Caco-2 (cell line): ENCODE measurements around the gene SGMS2. TPM values are rescaled to one million over a fixed set of nuclear protein-coding genes. Genes with fewer than 3 reads are reported as not detected.

Source experiments
- BruUV-seq: library from RNA; stranded (reverse); fragments of 400-500 nt; replicated peaks from 2 replicates; lab custom pipeline; 2021; lab: Mats Ljungman, UMichigan
- CTCF ChIA-PET: fragments of 300-600 bp; sonication (Branson Sonifier 250); formaldehyde crosslinking; loops from one replicate; lab custom pipeline; 2022; ENCODE audit warnings: antibody characterized with exemption; lab: Charles Lee
- POLR2A ChIA-PET: fragments of 300-600 bp; sonication (Branson Sonifier 250); formaldehyde crosslinking; loops from one replicate; lab custom pipeline; 2022; ENCODE audit warnings: antibody characterized with exemption; lab: Charles Lee
- DNase-seq, 2 experiments: peaks; one replicate each; pipeline versions ENCODE4 v3.0.0 to v3.0.0-alpha.2; 2020 to 2022
- H3K27me3 ChIP-seq: replicated peaks from 2 replicates; pipeline ENCODE4 v1.6.0; 2011; ENCODE audit warnings: low read length; ENCODE audit not compliant: control insufficient read depth, insufficient read depth
- H3K36me3 ChIP-seq: 2 replicates; pipeline ENCODE4 v1.5.1; 2011; ENCODE audit warnings: low read length; ENCODE audit not compliant: control insufficient read depth, insufficient read depth
- H3K4me1 ChIP-seq: fragments of 250-450 bp; sonication (Bioruptor Pico); 2 replicates; pipeline ENCODE4 v1.5.1; 2020; ENCODE audit warnings: mild to moderate bottlenecking
- H3K4me3 ChIP-seq: 2 replicates; pipeline ENCODE4 v1.5.1; 2011; ENCODE audit warnings: low read depth, mild to moderate bottlenecking, control low read depth, low read length
- H3K9me3 ChIP-seq: fragments of 250-450 bp; sonication (Bioruptor Pico); 2 replicates; pipeline ENCODE4 v1.5.1; 2020; ENCODE audit warnings: mild to moderate bottlenecking, moderate library complexity
- H3K27ac Mint-ChIP-seq: one replicate; pipeline ENCODE4 v1.8.0; 2022; ENCODE audit warnings: mixed read lengths; ENCODE audit not compliant: unreplicated experiment
- H3K27me3 Mint-ChIP-seq: one replicate; pipeline ENCODE4 v1.8.0; 2022; ENCODE audit warnings: mixed read lengths; ENCODE audit not compliant: insufficient read depth, unreplicated experiment
- H3K36me3 Mint-ChIP-seq: one replicate; pipeline ENCODE4 v1.8.0; 2022; ENCODE audit warnings: mild to moderate bottlenecking, mixed read lengths; ENCODE audit not compliant: insufficient read depth, unreplicated experiment
- H3K4me1 Mint-ChIP-seq: one replicate; pipeline ENCODE4 v1.8.0; 2022; ENCODE audit warnings: low read depth, mixed read lengths; ENCODE audit not compliant: unreplicated experiment
- H3K4me3 Mint-ChIP-seq: one replicate; pipeline ENCODE4 v1.8.0; 2022; ENCODE audit warnings: mild to moderate bottlenecking, moderate library complexity, mixed read lengths; ENCODE audit not compliant: unreplicated experiment
- H3K9me3 Mint-ChIP-seq: one replicate; pipeline ENCODE4 v1.8.0; 2022; ENCODE audit warnings: mixed read lengths; ENCODE audit not compliant: unreplicated experiment
- CTCF ChIP-seq, 2 experiments: fragments of 200-600 bp in 1 of 2; IDR thresholded peaks; 1 replicate in 1 of 2; 2 replicates in 1 of 2; pipeline versions ENCODE4 v1.5.1 to v1.8.0; 2011 to 2022; ENCODE audit warnings: antibody characterized with exemption in 1 of 2, control low read depth in 1 of 2, inconsistent platforms in 1 of 2, low read depth in 1 of 2, low read length in 1 of 2, mild to moderate bottlenecking in 1 of 2, moderate library complexity in 1 of 2; ENCODE audit not compliant: insufficient read depth in 1 of 2, severe bottlenecking in 1 of 2, unreplicated experiment in 1 of 2
- intact Hi-C: fragments of 100-400 bp; cut with micrococcal nuclease; formaldehyde crosslinking; loops from one replicate; pipeline ENCODE4 v1.10.0; 2022; ENCODE audit not compliant: unreplicated experiment
- total RNA-seq: library from RNA; stranded (reverse); gene quantifications from 2 replicates; pipeline ENCODE4 v1.2.3, GENCODE V29; 2022

The SGMS2 gene
- total RNA-seq, 1 experiment from 2014 or later, result 3.4 TPM

GRCh38 chr4:107793996-107794395 lies 30.7 kb upstream of the SGMS2 start:
- POLR2A ChIA-PET, result no interaction called here

GRCh38 chr4:107799669-107800450 lies 24.9 kb upstream of the SGMS2 start:
- no peaks in the 10 kb centered on the region for H3K27me3 ChIP-seq
- Mint-ChIP-seq H3K4me1 (no peaks in the 10 kb centered on the region), H3K27ac (no peak overlapping the region), H3K4me3 (peak overlapping the region; percentile 30), H3K9me3 (no peaks in the 10 kb centered on the region), H3K36me3 (no peaks in the 10 kb centered on the region), H3K27me3 (peaks cover 14% of the 10 kb centered on the region)
- intact Hi-C loops, result no loop called here
- no TSS peak for BruUV-seq
- H3K9me3 ChIP-seq, result no peaks in the 10 kb centered on the region
- H3K36me3 ChIP-seq, result no peaks in the 10 kb centered on the region
- DNase-seq, result no peak
- TF ChIP-seq CTCF (IDR thresholded peaks at IDR 0.05; ENCODE audit: insufficient read depth in 1 of 2, low read depth in 1 of 2, low read length in 1 of 2, severe bottlenecking in 1 of 2, unreplicated experiment in 1 of 2), result no peak
- no peaks in the 10 kb centered on the region for H3K4me1 ChIP-seq
- H3K4me3 ChIP-seq, result peak overlapping the region; percentile 17
- ChIA-PET CTCF (no interaction called here), POLR2A (no interaction called here)

More at GRCh38 chr4:107793996-107794395, 30.7 kb upstream of the SGMS2 start:
- intact Hi-C loops, result no loop called here
- CTCF ChIA-PET, result no interaction called here
- Mint-ChIP-seq H3K27me3 (no peaks in the 10 kb centered on the region), H3K9me3 (no peaks in the 10 kb centered on the region), H3K4me3 (no peak overlapping the region), H3K36me3 (no peaks in the 10 kb centered on the region), H3K27ac (no peak overlapping the region), H3K4me1 (peaks cover 9% of the 10 kb centered on the region)
- H3K27me3 ChIP-seq, result no peaks in the 10 kb centered on the region
- TF ChIP-seq CTCF (IDR thresholded peaks at IDR 0.05; ENCODE audit: insufficient read depth in 1 of 2, low read depth in 1 of 2, low read length in 1 of 2, severe bottlenecking in 1 of 2, unreplicated experiment in 1 of 2), result no peak
- no peak overlapping the region for H3K4me3 ChIP-seq
- no TSS peak for BruUV-seq
- no peaks in the 10 kb centered on the region for H3K9me3 ChIP-seq
- no peaks in the 10 kb centered on the region for H3K4me1 ChIP-seq
- DNase-seq, result no peak
- H3K36me3 ChIP-seq, result no peaks in the 10 kb centered on the region

- ChIA-PET CTCF (no interaction called here), POLR2A (no interaction called here)
- no peaks in the 10 kb centered on the region for H3K27me3 ChIP-seq
- intact Hi-C loops, result no loop called here
- H3K27me3 Mint-ChIP-seq, result peaks cover 17% of the 10 kb centered on the region
- no peaks in the 10 kb centered on the region for H3K36me3 Mint-ChIP-seq
- no TSS peak for BruUV-seq
- no peaks in the 10 kb centered on the region for H3K4me1 Mint-ChIP-seq
- no peaks in the 10 kb centered on the region for H3K36me3 ChIP-seq
- H3K9me3 ChIP-seq, result no peaks in the 10 kb centered on the region
- no peak overlapping the region for H3K4me3 ChIP-seq
- H3K4me1 ChIP-seq, result no peaks in the 10 kb centered on the region
- H3K4me3 Mint-ChIP-seq, result no peak overlapping the region
- H3K27ac Mint-ChIP-seq, result no peak overlapping the region
- no peaks in the 10 kb centered on the region for H3K9me3 Mint-ChIP-seq
- DNase-seq, result no peak
- no peak for TF ChIP-seq CTCF (IDR thresholded peaks at IDR 0.05; ENCODE audit: insufficient read depth in 1 of 2, low read depth in 1 of 2, low read length in 1 of 2, severe bottlenecking in 1 of 2, unreplicated experiment in 1 of 2)
Measured at GRCh38 chr4:107800706-107801105, 24.0 kb upstream of the SGMS2 start.
